Right lung (tissue), 5 donors: ENCODE data around the gene LINGO3. TPM values are rescaled to one million over a fixed set of nuclear protein-coding genes. Genes with fewer than 3 reads are reported as not detected.

Experiments
- DNase-seq, 2 donors: peaks; one replicate each; pipeline ENCODE4 v3.0.0-alpha.2; 2013
- polyA plus RNA-seq, 5 donors: library from polyadenylated mRNA; unstranded; fragments of 120-200 nt; gene quantifications; one replicate each; pipeline versions ENCODE4 v1.2.1 to v1.2.3, GENCODE V29; 2013; ENCODE audit warnings: inconsistent platforms in 1 of 5, low replicate concordance in 1 of 5; ENCODE audit not compliant: insufficient read length in 5 of 5, insufficient read depth in 1 of 5

Gene LINGO3
- polyA plus RNA-seq, 5 donors = 0.08 to 0.16 (median 0.08) TPM; not detected in 2

- peak in 1 of 2 donors; percentile 44 for DNase-seq
Observed at GRCh38 chr19:2266183-2266993, 41.6 kb downstream of the LINGO3 start.

- no peak for DNase-seq
Observed at GRCh38 chr19:2261438-2262172, 46.3 kb downstream of the LINGO3 start.

- no peak for DNase-seq
Observed at GRCh38 chr19:2260341-2260805, 47.6 kb downstream of the LINGO3 start.

GRCh38 chr19:2259336-2259735, 48.6 kb downstream of the LINGO3 start:
- no peak for DNase-seq

Other genes with a start within 250 kb of the LINGO3 start
- gene MOB3A, start 211.8 kb downstream of the LINGO3 start, polyA plus RNA-seq = 10 to 100 TPM; 17.5 to 31.4 (median 24.1) TPM
- 1 to 10 TPM; 5.5 to 7.2 (median 6.2) TPM for gene IZUMO4, start 211.2 kb downstream of the LINGO3 start, polyA plus RNA-seq
- 10 to 100 TPM; 56.7 to 90.8 (median 67.7) TPM for gene AP3D1, start 156.6 kb downstream of the LINGO3 start, polyA plus RNA-seq
- 10 to 100 TPM; 17.0 to 22.3 (median 19.2) TPM for gene DOT1L, start 144.2 kb downstream of the LINGO3 start, polyA plus RNA-seq
- gene PLEKHJ1, start 71.8 kb downstream of the LINGO3 start, polyA plus RNA-seq = 10 to 100 TPM; 39.5 to 76.7 (median 50.7) TPM
- gene SF3A2, start 71.3 kb downstream of the LINGO3 start, polyA plus RNA-seq = 10 to 100 TPM; 49.2 to 98.0 (median 68.6) TPM
- gene AMH, start 58.8 kb downstream of the LINGO3 start, polyA plus RNA-seq = 1 to 10 TPM; 1.1 to 5.2 (median 2.9) TPM
- 1 to 10 TPM in 1 of 5 donors, under 1 TPM in 3, not detected in 1; 0.29 to 6.3 (median 0.53) TPM for gene JSRP1, start 51.7 kb downstream of the LINGO3 start, polyA plus RNA-seq
- gene PEAK3, start 26.0 kb downstream of the LINGO3 start, polyA plus RNA-seq = under 1 TPM in 4 of 5 donors, not detected in 1; 0.11 to 0.22 (median 0.18) TPM
- 100 to 1,000 TPM in 2 of 5 donors, 10 to 100 TPM in 3; 89.7 to 151 (median 99.2) TPM for gene LSM7, start 20.4 kb upstream of the LINGO3 start, polyA plus RNA-seq
- 100 to 1,000 TPM in 1 of 5 donors, 10 to 100 TPM in 4; 45.4 to 107 (median 76.0) TPM for gene SPPL2B, start 20.5 kb upstream of the LINGO3 start, polyA plus RNA-seq
- under 1 TPM; 0.24 to 0.91 (median 0.52) TPM for gene TMPRSS9, start 52.1 kb upstream of the LINGO3 start, polyA plus RNA-seq
- 100 to 1,000 TPM in 1 of 5 donors, 10 to 100 TPM in 4; 48.1 to 108 (median 65.5) TPM for gene TIMM13, start 119.4 kb upstream of the LINGO3 start, polyA plus RNA-seq
- gene LMNB2, start 148.8 kb upstream of the LINGO3 start, polyA plus RNA-seq = 10 to 100 TPM; 58.1 to 83.0 (median 63.9) TPM
- 10 to 100 TPM in 3 of 5 donors, 1 to 10 TPM in 2; 8.1 to 17.1 (median 12.9) TPM for gene GADD45B, start 168.0 kb upstream of the LINGO3 start, polyA plus RNA-seq